DOHH2 (cell line): ENCODE results near the gene XRCC3.

Experiments
- H3F3A ChIP-seq: fragments of 200-600 bp; sonication (generic), shearing (Covaris generic); 2 replicates; pipeline ENCODE4 v1.6.0; 2016; ENCODE audit warnings: antibody characterized with exemption, mild to moderate bottlenecking; ENCODE audit not compliant: control insufficient read depth, insufficient read depth
- H3K27ac ChIP-seq: fragments of 200-600 bp; sonication (generic); 2 replicates; pipeline ENCODE4 v1.5.1; 2014; ENCODE audit warnings: low read depth, mild to moderate bottlenecking, low read length, moderate library complexity
- H3K27me3 ChIP-seq: fragments of 200-600 bp; sonication (generic); 2 replicates; pipeline ENCODE4 v1.6.1; 2014; ENCODE audit warnings: mild to moderate bottlenecking, low read length, mixed read lengths; ENCODE audit not compliant: control insufficient read depth
- H3K36me3 ChIP-seq: fragments of 200-600 bp; sonication (generic); 2 replicates; pipeline ENCODE4 v1.6.1; 2014; ENCODE audit warnings: mild to moderate bottlenecking, low read length, moderate library complexity, mixed read lengths; ENCODE audit not compliant: control insufficient read depth
- H3K4me1 ChIP-seq: fragments of 200-600 bp; sonication (generic); 2 replicates; pipeline ENCODE4 v1.6.1; 2014; ENCODE audit warnings: mild to moderate bottlenecking, low read length, mixed read lengths; ENCODE audit not compliant: control insufficient read depth
- H3K4me2 ChIP-seq: fragments of 200-600 bp; sonication (generic); 2 replicates; pipeline ENCODE4 v1.6.0; 2014; ENCODE audit warnings: mild to moderate bottlenecking, low read length, moderate library complexity
- H3K4me3 ChIP-seq: fragments of 200-600 bp; sonication (generic); 2 replicates; pipeline ENCODE4 v1.5.1; 2014; ENCODE audit warnings: mild to moderate bottlenecking, low read length, mixed read lengths
- H3K79me2 ChIP-seq: fragments of 200-600 bp; sonication (generic); 2 replicates; pipeline ENCODE4 v1.6.1; 2014; ENCODE audit warnings: mild to moderate bottlenecking, low read length, mixed read lengths; ENCODE audit not compliant: control insufficient read depth
- H3K9me2 ChIP-seq: fragments of 200-600 bp; sonication (generic); replicated peaks from 2 replicates; pipeline ENCODE4 v1.6.1; 2014; ENCODE audit warnings: mild to moderate bottlenecking, low read length, mixed read lengths; ENCODE audit not compliant: control insufficient read depth
- H3K9me3 ChIP-seq: fragments of 200-600 bp; sonication (generic); 2 replicates; pipeline ENCODE4 v1.6.1; 2014; ENCODE audit warnings: antibody characterized with exemption, low read length, mixed read lengths; ENCODE audit not compliant: control insufficient read depth, insufficient read depth
- H4K20me1 ChIP-seq: fragments of 200-600 bp; sonication (generic); 2 replicates; pipeline ENCODE4 v1.6.0; 2014; ENCODE audit warnings: low read depth, mild to moderate bottlenecking, antibody characterized with exemption, low read length, moderate library complexity; ENCODE audit not compliant: control insufficient read depth, insufficient read depth
- CTCF ChIP-seq: fragments of 200-600 bp; sonication (generic); IDR thresholded peaks from one replicate; pipeline ENCODE4 v1.5.1; 2014; ENCODE audit warnings: antibody characterized with exemption, mild to moderate bottlenecking, low read depth, low read length; ENCODE audit not compliant: poor library complexity, severe bottlenecking
- EZH2phosphoT487 ChIP-seq: fragments of 200-600 bp; sonication (generic); IDR thresholded peaks from 2 replicates; pipeline ENCODE4 v1.6.1; 2017; ENCODE audit warnings: borderline replicate concordance, mild to moderate bottlenecking, antibody characterized with exemption, low read length, moderate library complexity, mixed read lengths

The XRCC3 gene

GRCh38 chr14:103743691-103744090, 28.4 kb upstream of the XRCC3 start:
- no peak overlapping the region for H3K4me3 ChIP-seq
- no peak overlapping the region for H3K4me2 ChIP-seq
- no peaks in the 10 kb centered on the region for H3K79me2 ChIP-seq
- no peaks in the 10 kb centered on the region for H3F3A ChIP-seq
- TF ChIP-seq EZH2phosphoT487: no peak
- TF ChIP-seq CTCF: no peak
- H3K9me3 ChIP-seq: no peaks in the 10 kb centered on the region
- H3K4me1 ChIP-seq: peaks cover 18% of the 10 kb centered on the region
- H3K36me3 ChIP-seq: no peaks in the 10 kb centered on the region; the same call in none of the 2 replicates
- no peaks in the 10 kb centered on the region for H4K20me1 ChIP-seq
- H3K9me2 ChIP-seq: no peaks in the 10 kb centered on the region
- no peak overlapping the region for H3K27ac ChIP-seq
- H3K27me3 ChIP-seq: no peaks in the 10 kb centered on the region

- H3K9me2 ChIP-seq: no peaks in the 10 kb centered on the region
- no peak overlapping the region for H3K4me3 ChIP-seq
- no peaks in the 10 kb centered on the region for H3F3A ChIP-seq
- no peaks in the 10 kb centered on the region for H3K79me2 ChIP-seq
- no peak overlapping the region for H3K4me2 ChIP-seq
- H3K36me3 ChIP-seq: no peaks in the 10 kb centered on the region; the same call in 1 of the 2 replicates
- peaks cover 9% of the 10 kb centered on the region for H3K4me1 ChIP-seq
- no peaks in the 10 kb centered on the region for H4K20me1 ChIP-seq
- no peaks in the 10 kb centered on the region for H3K27me3 ChIP-seq
- no peak overlapping the region for H3K27ac ChIP-seq
- TF ChIP-seq CTCF: no peak
- no peak for TF ChIP-seq EZH2phosphoT487
- H3K9me3 ChIP-seq: no peaks in the 10 kb centered on the region
These were observed 27.4 kb upstream of the XRCC3 start for GRCh38 chr14:103742499-103743255.

GRCh38 chr14:103741876-103742275, 26.6 kb upstream of the XRCC3 start:
- no peak overlapping the region for H3K4me2 ChIP-seq
- H3K27me3 ChIP-seq: no peaks in the 10 kb centered on the region
- no peaks in the 10 kb centered on the region for H3K79me2 ChIP-seq
- no peaks in the 10 kb centered on the region for H3F3A ChIP-seq
- no peak overlapping the region for H3K4me3 ChIP-seq
- H3K27ac ChIP-seq: no peak overlapping the region
- H3K9me2 ChIP-seq: no peaks in the 10 kb centered on the region
- TF ChIP-seq EZH2phosphoT487: no peak
- no peak for TF ChIP-seq CTCF
- H3K36me3 ChIP-seq: no peaks in the 10 kb centered on the region; the same call in 1 of the 2 replicates
- H3K9me3 ChIP-seq: no peaks in the 10 kb centered on the region
- no peaks in the 10 kb centered on the region for H4K20me1 ChIP-seq
- H3K4me1 ChIP-seq: peaks cover 9% of the 10 kb centered on the region
